ENCODE results near the gene CASTOR2. TPM values are rescaled to one million over a fixed set of nuclear protein-coding genes. Genes with fewer than 3 reads are reported as not detected.

The CASTOR2 gene
- total and polyA plus RNA-seq, 2 donors (not counting 3 experiments of a cell fraction or from before 2014, with no cell fraction given) = 9.6 to 25.1 TPM

- TF ChIP-seq MAX (IDR thresholded peaks at IDR 0.05; ENCODE audit: insufficient read depth, insufficient read length) (no peak), JUN (IDR thresholded peaks at IDR 0.05; ENCODE audit: borderline replicate concordance, insufficient read depth, insufficient read length, low read depth) (no peak), CTCF (IDR thresholded peaks at IDR 0.05; ENCODE audit: extremely low read depth in 1 of 2, insufficient read depth in 1 of 2, low read depth in 1 of 2, low read length in 2 of 2) (no peak), GATA2 (IDR thresholded peaks at IDR 0.05; ENCODE audit: insufficient read depth, insufficient read length, low read depth, low read length) (no peak), MYC (IDR thresholded peaks at IDR 0.05; ENCODE audit: low read depth, low read length) (no peak), FOS (IDR thresholded peaks at IDR 0.05; ENCODE audit: borderline replicate concordance, insufficient read depth, low read length) (no peak), POLR2AphosphoS5 (IDR thresholded peaks at IDR 0.05; ENCODE audit: insufficient read depth, low read depth, low read length) (no peak), EZH2 (IDR thresholded peaks at IDR 0.05; ENCODE audit: borderline replicate concordance, low read depth, low read length, severe bottlenecking) (no peak), POLR2A (IDR thresholded peaks at IDR 0.05; ENCODE audit: low read depth, low read length) (no peak)
- H3K79me2 ChIP-seq (ENCODE audit: control insufficient read depth, insufficient read depth, low read length) = no peaks in the 10 kb centered on the region
- no peak overlapping the region for H3K4me3 ChIP-seq (replicated peaks in 1 of 3; ENCODE audit: insufficient read depth in 1 of 3, low read depth in 1 of 3, low read length in 3 of 3)
- H3K27me3 ChIP-seq (ENCODE audit: control insufficient read depth in 2 of 2, insufficient read depth in 2 of 2, low read length in 2 of 2) = no peaks in the 10 kb centered on the region
- H3K4me2 ChIP-seq (ENCODE audit: insufficient read depth, low read length) = no peak overlapping the region
- DNase-seq (ENCODE audit: low read depth, low spot score) (no peak), FAIRE-seq (no peak)
- dilution Hi-C loops (cut with MboI; ENCODE audit: extremely low pct_ligation_motif_present, low sequenced_read_pairs) (no loop called here), intact Hi-C loops (cut with micrococcal nuclease) (no loop called here)
- BruUV-seq (replicated peaks) = no TSS peak
- ChIA-PET POLR2A (no interaction called here), CTCF (interaction anchor here (1.2 to 2.1 kb wide), 2 partner anchors 13 to 29 kb away, joined by 3 to 9 read pairs; no protein-coding TSS in a partner anchor)
- H3K9me1 ChIP-seq (replicated peaks; ENCODE audit: control insufficient read depth, extremely low read depth, insufficient read depth, low read length) = no peaks in the 10 kb centered on the region
- H3K4me1 ChIP-seq (ENCODE audit: control insufficient read depth, extremely low read depth, insufficient read depth, low read length) = no peaks in the 10 kb centered on the region
- H2AFZ ChIP-seq (ENCODE audit: low read depth, low read length) = no peak overlapping the region
- no peaks in the 10 kb centered on the region for H3K9me3 ChIP-seq (replicated peaks; ENCODE audit: control insufficient read depth, insufficient read depth, low read length)
- H3K27ac ChIP-seq (ENCODE audit: insufficient read depth, low read depth, low read length) = no peak overlapping the region
- no peak overlapping the region for H3K9ac ChIP-seq (replicated peaks; ENCODE audit: extremely low read depth, insufficient read depth, low read length)
- no peaks in the 10 kb centered on the region for H3K36me3 ChIP-seq (ENCODE audit: control insufficient read depth in 2 of 2, extremely low read depth in 1 of 2, insufficient read depth in 2 of 2, low read length in 2 of 2)
- no peaks in the 10 kb centered on the region for H4K20me1 ChIP-seq (replicated peaks; ENCODE audit: control insufficient read depth, extremely low read depth, insufficient read depth, low read length)
These were observed 69.3 kb downstream of the CASTOR2 start for GRCh38 chr7:75033826-75034225.

Data from endothelial cell of umbilical vein (primary cell).